GM23338 (cell line): ENCODE measurements around the gene KCTD18. TPM values are rescaled to one million over a fixed set of nuclear protein-coding genes. Genes with fewer than 3 reads are reported as not detected.

ENCODE experiments used
- ATAC-seq: fragments of 200-7000 bp; cut with Tn5 transposase; 3 replicates; pipeline ENCODE4 v1.9.1; 2020
- DNase-seq: peaks from one replicate; pipeline ENCODE4 v3.0.0-alpha.2; 2015; ENCODE audit warnings: low spot score
- H2AFZ ChIP-seq: fragments of 200-600 bp; sonication (generic); 2 replicates; pipeline ENCODE4 v1.8.0; 2016; ENCODE audit warnings: antibody characterized with exemption, mild to moderate bottlenecking, moderate library complexity
- H3F3A ChIP-seq: fragments of 200-600 bp; sonication (generic); replicated peaks from 2 replicates; pipeline ENCODE4 v1.8.0; 2017; ENCODE audit warnings: antibody characterized with exemption, mixed run types, low read depth
- H3K27ac ChIP-seq: fragments of 200-600 bp; sonication (generic); 2 replicates; pipeline ENCODE4 v1.6.1; 2016; ENCODE audit warnings: low read depth
- H3K27me3 ChIP-seq: fragments of 200-600 bp; sonication (generic); 2 replicates; pipeline ENCODE4 v1.8.0; 2016; ENCODE audit warnings: mild to moderate bottlenecking, mixed run types, moderate library complexity; ENCODE audit not compliant: insufficient read depth
- H3K36me3 ChIP-seq: fragments of 200-600 bp; sonication (generic); 2 replicates; pipeline ENCODE4 v1.8.0; 2016; ENCODE audit warnings: mild to moderate bottlenecking; ENCODE audit not compliant: insufficient read depth
- H3K4me1 ChIP-seq: fragments of 200-600 bp; sonication (generic); 2 replicates; pipeline ENCODE4 v1.8.0; 2016; ENCODE audit warnings: mild to moderate bottlenecking, moderate library complexity; ENCODE audit not compliant: insufficient read depth
- H3K4me2 ChIP-seq: fragments of 200-600 bp; sonication (generic); 2 replicates; pipeline ENCODE4 v1.7.1; 2017; ENCODE audit warnings: mixed run types
- H3K4me3 ChIP-seq: fragments of 200-600 bp; sonication (generic); 2 replicates; pipeline ENCODE4 v1.6.1; 2016; ENCODE audit warnings: mixed run types
- H3K79me2 ChIP-seq: fragments of 200-600 bp; sonication (generic); replicated peaks from 2 replicates; pipeline ENCODE4 v1.8.0; 2017; ENCODE audit warnings: mild to moderate bottlenecking; ENCODE audit not compliant: insufficient read depth
- H3K9me2 ChIP-seq: fragments of 200-600 bp; sonication (generic); 2 replicates; pipeline ENCODE4 v1.8.0; 2017; ENCODE audit not compliant: insufficient read depth
- H4K20me1 ChIP-seq: fragments of 200-600 bp; sonication (generic); replicated peaks from 2 replicates; pipeline ENCODE4 v1.8.0; 2017; ENCODE audit warnings: mild to moderate bottlenecking; ENCODE audit not compliant: insufficient read depth
- H3K27ac Mint-ChIP-seq: 2 replicates; pipeline ENCODE4 v1.8.0; 2020; ENCODE audit warnings: inconsistent platforms, mild to moderate bottlenecking, moderate library complexity, mixed read lengths
- H3K27me3 Mint-ChIP-seq: 3 replicates; pipeline ENCODE4 v1.8.0; 2022; ENCODE audit warnings: low read depth, mild to moderate bottlenecking, moderate library complexity, mixed read lengths, inconsistent platforms; ENCODE audit not compliant: insufficient read depth, poor library complexity
- H3K36me3 Mint-ChIP-seq: 3 replicates; pipeline ENCODE4 v1.8.0; 2021; ENCODE audit warnings: low read depth, mild to moderate bottlenecking, inconsistent platforms, moderate library complexity, mixed read lengths
- H3K4me1 Mint-ChIP-seq: 3 replicates; pipeline ENCODE4 v1.8.0; 2020; ENCODE audit warnings: mild to moderate bottlenecking, inconsistent platforms, mixed read lengths
- H3K4me3 Mint-ChIP-seq: 3 replicates; pipeline ENCODE4 v1.8.0; 2021; ENCODE audit warnings: moderate library complexity, mild to moderate bottlenecking, inconsistent platforms, mixed read lengths
- H3K9me3 Mint-ChIP-seq: 3 replicates; pipeline ENCODE4 v1.8.0; 2020; ENCODE audit warnings: moderate library complexity, mild to moderate bottlenecking, inconsistent platforms, mixed read lengths
- CREB1 ChIP-seq: fragments of 250-450 bp; sonication (Bioruptor Pico); IDR thresholded peaks from 2 replicates; pipeline ENCODE4 v1.5.0; 2020; ENCODE audit warnings: low read depth, mild to moderate bottlenecking, moderate library complexity
- EZH2 ChIP-seq: fragments of 200-600 bp; sonication (generic); IDR thresholded peaks from one replicate; pipeline ENCODE4 v1.8.0; 2017; ENCODE audit warnings: antibody characterized with exemption, mild to moderate bottlenecking, low read depth; ENCODE audit not compliant: unreplicated experiment
- EZH2phosphoT487 ChIP-seq: fragments of 200-600 bp; sonication (generic); IDR thresholded peaks from one replicate; pipeline ENCODE4 v1.8.1; 2018; ENCODE audit warnings: antibody characterized with exemption; ENCODE audit not compliant: unreplicated experiment
- JUNB ChIP-seq: IDR thresholded peaks from one replicate; pipeline ENCODE4 v1.6.1; 2016; ENCODE audit warnings: antibody characterized with exemption; ENCODE audit not compliant: unreplicated experiment
- NANOG ChIP-seq: IDR thresholded peaks from 2 replicates; pipeline ENCODE4 v1.6.1; 2016; ENCODE audit warnings: antibody characterized with exemption, borderline replicate concordance
- POLR2AphosphoS5 ChIP-seq: IDR thresholded peaks from 2 replicates; pipeline ENCODE4 v1.6.1; 2016; ENCODE audit warnings: antibody characterized with exemption, low read depth
- REST ChIP-seq: IDR thresholded peaks from one replicate; pipeline ENCODE4 v1.6.1; 2018; ENCODE audit warnings: antibody characterized with exemption; ENCODE audit not compliant: unreplicated experiment
- STAT1 ChIP-seq: IDR thresholded peaks from one replicate; pipeline ENCODE4 v1.6.1; 2016; ENCODE audit warnings: antibody characterized with exemption; ENCODE audit not compliant: unreplicated experiment
- ZNF114 ChIP-seq: fragments of 250-450 bp; sonication (Bioruptor Pico); IDR thresholded peaks from 2 replicates; pipeline ENCODE4 v1.5.0; 2020; ENCODE audit warnings: mild to moderate bottlenecking, moderate library complexity
- ZNF331 ChIP-seq: fragments of 250-450 bp; sonication (Bioruptor Pico); IDR thresholded peaks from 2 replicates; pipeline ENCODE4 v1.5.0; 2020; ENCODE audit warnings: low read depth, mild to moderate bottlenecking, moderate library complexity
- ZNF462 ChIP-seq: fragments of 250-450 bp; sonication (Bioruptor Pico); IDR thresholded peaks from 2 replicates; pipeline ENCODE4 v1.5.0; 2020; ENCODE audit warnings: mild to moderate bottlenecking, moderate library complexity
- polyA plus RNA-seq: library from polyadenylated mRNA; unstranded; fragments of >200 nt; fragmentation: Nextera tagmentation; extraction: Ambion mirVana; gene quantifications from 2 replicates; pipeline ENCODE4 v1.2.1, GENCODE V29; 2016
- total RNA-seq: library from RNA; depleted of rRNA; stranded (reverse); fragments of >200 nt; shearing (Covaris generic); gene quantifications from 2 replicates; pipeline ENCODE4 v1.2.3, GENCODE V29; 2014
- TF ChIP-seq, protein P1 (sequence below), 2 experiments: fragments of 200-600 bp in 1 of 2; sonication (generic) in 1 of 2; conservative IDR thresholded peaks; 2 replicates each; pipeline versions ENCODE4 v1.5.1 to v1.6.1; 2016 to 2017; ENCODE audit warnings: antibody characterized with exemption in 2 of 2, low read depth in 2 of 2, mild to moderate bottlenecking in 2 of 2, moderate library complexity in 1 of 2

The KCTD18 gene
- total and polyA plus RNA-seq, 2 experiments from 2014 or later: 3.3 to 4.7 TPM

DNA sequence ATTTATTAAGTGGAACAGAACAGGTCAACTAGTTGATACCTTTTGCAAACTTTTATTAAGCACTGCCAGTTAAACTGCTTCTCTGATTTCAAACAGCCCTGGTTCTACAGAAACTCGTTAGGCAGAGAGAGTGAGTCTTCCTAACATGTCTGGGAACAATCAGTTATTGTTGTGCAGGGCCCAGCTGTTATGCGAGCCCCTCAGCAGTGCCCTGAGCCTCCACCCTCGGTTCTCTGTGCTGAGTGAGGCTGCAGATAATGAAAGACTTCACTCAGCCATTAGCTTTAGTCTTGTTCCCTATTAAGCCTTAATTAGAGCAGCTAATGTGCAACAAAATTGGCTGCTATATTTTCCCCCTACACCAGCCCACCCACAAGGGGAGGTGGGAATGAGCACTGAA is 39.6 kb downstream of the KCTD18 start:
- no peaks in the 10 kb centered on the region for H3K9me3 Mint-ChIP-seq
- H4K20me1 ChIP-seq: no peaks in the 10 kb centered on the region
- H3K27me3 Mint-ChIP-seq: peaks cover 7% of the 10 kb centered on the region
- H3K79me2 ChIP-seq: no peaks in the 10 kb centered on the region
- H3K27ac Mint-ChIP-seq: peak overlapping the region; percentile 72; the same call in 1 of the 2 replicates
- TF ChIP-seq EZH2 (no peak), NANOG (no peak), JUNB (no peak), REST (no peak), CREB1 (no peak), ZNF462 (CRISPR knock-in tag) (no peak), POLR2AphosphoS5 (no peak), ZNF331 (CRISPR knock-in tag) (no peak), ZNF114 (CRISPR knock-in tag) (no peak), STAT1 (no peak), EZH2phosphoT487 (no peak)
- TF ChIP-seq, protein P1, sequence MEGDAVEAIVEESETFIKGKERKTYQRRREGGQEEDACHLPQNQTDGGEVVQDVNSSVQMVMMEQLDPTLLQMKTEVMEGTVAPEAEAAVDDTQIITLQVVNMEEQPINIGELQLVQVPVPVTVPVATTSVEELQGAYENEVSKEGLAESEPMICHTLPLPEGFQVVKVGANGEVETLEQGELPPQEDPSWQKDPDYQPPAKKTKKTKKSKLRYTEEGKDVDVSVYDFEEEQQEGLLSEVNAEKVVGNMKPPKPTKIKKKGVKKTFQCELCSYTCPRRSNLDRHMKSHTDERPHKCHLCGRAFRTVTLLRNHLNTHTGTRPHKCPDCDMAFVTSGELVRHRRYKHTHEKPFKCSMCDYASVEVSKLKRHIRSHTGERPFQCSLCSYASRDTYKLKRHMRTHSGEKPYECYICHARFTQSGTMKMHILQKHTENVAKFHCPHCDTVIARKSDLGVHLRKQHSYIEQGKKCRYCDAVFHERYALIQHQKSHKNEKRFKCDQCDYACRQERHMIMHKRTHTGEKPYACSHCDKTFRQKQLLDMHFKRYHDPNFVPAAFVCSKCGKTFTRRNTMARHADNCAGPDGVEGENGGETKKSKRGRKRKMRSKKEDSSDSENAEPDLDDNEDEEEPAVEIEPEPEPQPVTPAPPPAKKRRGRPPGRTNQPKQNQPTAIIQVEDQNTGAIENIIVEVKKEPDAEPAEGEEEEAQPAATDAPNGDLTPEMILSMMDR (conservative IDR thresholded peaks at IDR 0.05; ENCODE audit: low read depth in 2 of 2): no peak
- peaks cover 89% of the 10 kb centered on the region for H3K36me3 Mint-ChIP-seq
- DNase-seq (no peak), ATAC-seq (peak; percentile 65)
- H3K9me2 ChIP-seq: no peaks in the 10 kb centered on the region
- peaks cover 45% of the 10 kb centered on the region for H3K36me3 ChIP-seq
- no peak overlapping the region for H3K4me3 Mint-ChIP-seq
- no peak overlapping the region for H3K4me2 ChIP-seq
- peaks cover 10% of the 10 kb centered on the region for H3K4me1 Mint-ChIP-seq
- no peak overlapping the region for H3K4me3 ChIP-seq
- no peaks in the 10 kb centered on the region for H3K4me1 ChIP-seq
- no peak overlapping the region for H2AFZ ChIP-seq
- H3F3A ChIP-seq: no peaks in the 10 kb centered on the region
- no peaks in the 10 kb centered on the region for H3K27me3 ChIP-seq
- no peak overlapping the region for H3K27ac ChIP-seq
